Uterus (tissue), 4 donors: Measurements from ENCODE around the gene WT1. TPM values are rescaled to one million over a fixed set of nuclear protein-coding genes. Genes with fewer than 3 reads are reported as not detected.

ENCODE experiments used
- DNase-seq, 2 donors: peaks; one replicate each; pipeline ENCODE4 v3.0.0-alpha.2; 2019 to 2020
- H3K27ac ChIP-seq, 2 donors: fragments of 200-600 bp; sonication (generic); 1 replicate in 1 of 2; 2 replicates in 1 of 2; pipeline ENCODE4 v1.5.1; 2016 to 2018
- H3K27me3 ChIP-seq, 2 donors: fragments of 200-600 bp; sonication (generic); one replicate each; pipeline ENCODE4 v1.5.1; 2018 to 2019; ENCODE audit warnings: control low read depth in 1 of 2
- H3K36me3 ChIP-seq, 2 donors: fragments of 200-600 bp; sonication (generic); one replicate each; pipeline ENCODE4 v1.5.1; 2019; ENCODE audit warnings: control low read depth in 1 of 2
- H3K4me1 ChIP-seq, 2 donors: fragments of 200-600 bp; sonication (generic); one replicate each; pipeline ENCODE4 v1.5.1; 2018 to 2019; ENCODE audit warnings: control low read depth in 1 of 2
- H3K4me3 ChIP-seq, 2 donors: fragments of 200-600 bp; sonication (generic); 1 replicate in 1 of 2; 2 replicates in 1 of 2; pipeline ENCODE4 v1.5.1; 2018 to 2019; ENCODE audit warnings: mild to moderate bottlenecking in 1 of 2
- H3K9me3 ChIP-seq, 2 donors: fragments of 200-600 bp; sonication (generic); one replicate each; pipeline ENCODE4 v1.5.1; 2019; ENCODE audit warnings: control low read depth in 1 of 2
- POLR2A ChIP-seq, 2 donors: fragments of 450-650 bp; IDR thresholded peaks; one replicate each; pipeline ENCODE4 v1.6.1; 2016; ENCODE audit warnings: antibody characterized with exemption in 2 of 2, mild to moderate bottlenecking in 1 of 2, moderate library complexity in 1 of 2
- intact Hi-C: fragments of 100-400 bp; cut with DNase I; formaldehyde crosslinking; loops from one replicate; pipeline ENCODE4 v1.15.1; 2023; ENCODE audit warnings: low total_unique reads
- total RNA-seq, 4 donors: library from RNA; depleted of rRNA in 3 of 4; stranded (reverse); fragments of >200 nt in 3 of 4; gene quantifications; one replicate each; pipeline versions ENCODE4 v1.1.0 to v1.2.4, GENCODE V29; 2014 to 2023
- TF ChIP-seq, protein P1 (sequence below), 4 experiments: fragments of 200-600 bp in 2 of 4; fragments of 450-650 bp in 2 of 4; sonication (generic) in 2 of 4; IDR thresholded peaks; one replicate each; pipeline ENCODE4 v1.5.1; 2016 to 2019; ENCODE audit warnings: antibody characterized with exemption in 4 of 4, mild to moderate bottlenecking in 2 of 4, moderate library complexity in 1 of 4
- donor health status: DM: yes; HTN: yes; CAD: no.

Gene WT1
- total RNA-seq, 4 donors from 2014 or later, result 51.2 to 125 (median 53.6) TPM

DNA sequence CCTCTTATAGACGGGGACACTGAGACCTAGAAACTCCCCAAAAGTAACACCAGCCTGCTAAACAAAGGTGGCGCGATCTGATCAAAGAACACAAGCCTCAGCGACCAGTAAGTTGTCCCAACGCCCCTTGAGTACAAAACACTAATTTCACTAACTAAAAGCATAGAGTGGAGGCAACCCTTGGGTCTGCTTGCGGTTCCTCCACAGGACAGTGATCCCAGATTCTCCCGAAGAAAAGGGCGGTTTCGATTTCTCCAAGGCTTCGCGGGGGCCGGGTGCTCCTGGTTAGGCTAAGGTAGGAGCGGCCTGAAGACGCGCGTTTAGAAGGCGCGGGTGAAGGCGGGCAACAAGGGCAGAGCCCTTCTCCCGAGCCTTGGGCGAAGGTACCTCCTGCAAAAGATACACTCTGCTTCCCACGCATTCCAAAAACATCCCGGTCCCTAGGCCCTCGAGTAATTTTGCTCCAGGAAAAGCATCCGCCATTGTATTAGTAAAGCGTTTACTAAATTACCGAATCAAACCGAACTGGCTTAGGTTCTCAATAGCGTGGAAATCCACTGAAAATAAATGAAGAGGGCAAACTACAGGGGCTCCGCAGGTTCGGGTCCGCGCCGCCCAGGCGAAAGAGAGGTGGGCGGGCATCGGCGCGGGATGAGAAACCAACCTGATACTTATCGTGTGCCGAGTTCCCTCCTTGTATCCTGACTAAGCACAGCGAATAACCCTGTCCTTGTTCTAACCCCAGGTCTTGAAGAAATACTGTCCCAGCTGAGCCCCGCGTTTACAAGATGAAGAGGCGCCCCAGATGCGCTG, 2.0 kb downstream of the WT1 start:
- Histone ChIP-seq H3K27me3 (no peaks in the 10 kb centered on the region), H3K4me1 (no peaks in the 10 kb centered on the region), H3K4me3 (peak overlapping the region; percentile 72 to 86), H3K36me3 (no peaks in the 10 kb centered on the region), H3K9me3 (no peaks in the 10 kb centered on the region), H3K27ac (peak overlapping the region; percentile 98 to 99)
- no peak for DNase-seq
- intact Hi-C loops, result loop anchor here (10.0 kb wide), 2 partner anchors 49 to 119 kb away; no protein-coding TSS in a partner anchor
- TF ChIP-seq, protein P1, sequence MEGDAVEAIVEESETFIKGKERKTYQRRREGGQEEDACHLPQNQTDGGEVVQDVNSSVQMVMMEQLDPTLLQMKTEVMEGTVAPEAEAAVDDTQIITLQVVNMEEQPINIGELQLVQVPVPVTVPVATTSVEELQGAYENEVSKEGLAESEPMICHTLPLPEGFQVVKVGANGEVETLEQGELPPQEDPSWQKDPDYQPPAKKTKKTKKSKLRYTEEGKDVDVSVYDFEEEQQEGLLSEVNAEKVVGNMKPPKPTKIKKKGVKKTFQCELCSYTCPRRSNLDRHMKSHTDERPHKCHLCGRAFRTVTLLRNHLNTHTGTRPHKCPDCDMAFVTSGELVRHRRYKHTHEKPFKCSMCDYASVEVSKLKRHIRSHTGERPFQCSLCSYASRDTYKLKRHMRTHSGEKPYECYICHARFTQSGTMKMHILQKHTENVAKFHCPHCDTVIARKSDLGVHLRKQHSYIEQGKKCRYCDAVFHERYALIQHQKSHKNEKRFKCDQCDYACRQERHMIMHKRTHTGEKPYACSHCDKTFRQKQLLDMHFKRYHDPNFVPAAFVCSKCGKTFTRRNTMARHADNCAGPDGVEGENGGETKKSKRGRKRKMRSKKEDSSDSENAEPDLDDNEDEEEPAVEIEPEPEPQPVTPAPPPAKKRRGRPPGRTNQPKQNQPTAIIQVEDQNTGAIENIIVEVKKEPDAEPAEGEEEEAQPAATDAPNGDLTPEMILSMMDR (IDR thresholded peaks at IDR 0.05), result no peak
- TF ChIP-seq POLR2A (IDR thresholded peaks at IDR 0.05), result no peak

DNA sequence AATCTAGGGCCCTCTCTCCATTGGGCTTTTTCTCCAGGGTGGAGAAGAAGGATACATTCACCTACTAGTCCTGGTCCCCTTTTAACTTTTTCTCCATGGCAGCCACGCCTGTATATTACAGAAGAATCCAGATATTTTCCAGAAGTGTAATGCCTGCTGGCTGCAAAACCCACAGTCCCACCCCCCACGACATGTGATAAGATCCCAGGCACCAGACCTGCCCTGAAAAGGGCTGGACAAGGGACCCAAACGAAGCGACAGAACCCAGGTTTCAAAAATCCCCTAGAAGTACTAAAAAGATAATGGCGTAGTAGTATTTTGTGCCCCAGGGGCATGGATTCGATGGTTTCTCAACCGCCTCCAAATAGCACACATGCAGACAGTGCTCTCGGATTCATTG, 2.8 kb downstream of the WT1 start:
- Histone ChIP-seq H3K9me3 (no peaks in the 10 kb centered on the region), H3K27ac (peak overlapping the region; percentile 98 to 99), H3K4me3 (peak overlapping the region; percentile 72 to 86), H3K4me1 (peaks cover 0 to 5% of the 10 kb centered on the region in 2 donors), H3K36me3 (no peaks in the 10 kb centered on the region), H3K27me3 (no peaks in the 10 kb centered on the region)
- no peak for TF ChIP-seq POLR2A (IDR thresholded peaks at IDR 0.05)
- TF ChIP-seq, protein P1 (IDR thresholded peaks at IDR 0.05), result no peak
- DNase-seq, result no peak
- intact Hi-C loops, result loop anchor here (10.0 kb wide), 2 partner anchors 48 to 118 kb away; no protein-coding TSS in a partner anchor

DNA sequence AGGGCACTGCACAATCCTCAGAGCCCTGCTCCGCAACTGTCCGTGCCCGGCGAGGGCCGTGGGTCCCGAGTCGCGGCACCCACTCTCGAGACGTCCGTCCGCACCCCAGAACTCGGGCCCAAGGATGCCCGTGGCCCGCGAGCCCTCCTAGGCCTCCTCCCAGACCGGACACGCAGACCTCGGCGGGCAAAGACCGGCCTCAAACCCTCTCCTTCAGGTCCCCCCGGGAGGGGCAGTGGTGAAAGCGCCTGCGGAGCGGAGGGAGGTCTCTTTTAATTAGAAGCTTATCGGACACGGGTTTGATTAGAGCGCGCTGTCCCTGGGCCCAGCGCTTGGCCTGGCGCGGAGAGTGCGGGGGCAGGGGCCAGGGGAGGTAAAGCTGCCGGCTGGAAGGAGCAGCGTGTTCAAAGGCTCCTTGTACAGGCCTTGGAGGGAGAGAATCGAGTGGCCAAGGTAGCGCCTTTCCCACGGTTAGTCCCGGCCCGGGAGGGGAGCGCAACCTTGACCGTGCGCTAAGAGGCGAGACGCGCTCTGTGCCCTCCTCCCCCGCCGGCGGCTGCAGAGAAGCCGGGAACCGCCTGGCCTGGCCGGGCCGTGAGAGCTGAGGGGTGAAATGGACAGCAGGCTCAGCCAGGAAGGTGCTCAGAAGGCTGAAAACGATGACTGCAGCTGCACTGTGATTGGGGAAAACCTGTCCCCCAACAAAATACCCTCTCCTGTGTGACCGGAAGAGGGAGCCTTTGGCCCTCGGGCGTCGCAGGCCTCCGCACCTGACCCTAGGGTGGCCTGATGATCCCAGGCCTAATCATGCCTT, 4.6 kb downstream of the WT1 start:
- H3K36me3 ChIP-seq, result no peaks in the 10 kb centered on the region
- H3K4me3 ChIP-seq, result peak overlapping the region; percentile 72 to 86
- DNase-seq, result peak; percentile 49 to 54
- H3K27me3 ChIP-seq, result no peaks in the 10 kb centered on the region
- H3K27ac ChIP-seq, result peak overlapping the region; percentile 98 to 99
- intact Hi-C loops, result loop anchor here (10.0 kb wide), 2 partner anchors 46 to 116 kb away; no protein-coding TSS in a partner anchor
- no peaks in the 10 kb centered on the region for H3K9me3 ChIP-seq
- peak in 1 of 2 donors; percentile 28 for TF ChIP-seq POLR2A (IDR thresholded peaks at IDR 0.05)
- TF ChIP-seq, protein P1 (IDR thresholded peaks at IDR 0.05), result peak in 3 of 4 experiments; percentile 28 to 51 (median 44)
- peaks cover 0 to 13% of the 10 kb centered on the region in 2 donors for H3K4me1 ChIP-seq

DNA sequence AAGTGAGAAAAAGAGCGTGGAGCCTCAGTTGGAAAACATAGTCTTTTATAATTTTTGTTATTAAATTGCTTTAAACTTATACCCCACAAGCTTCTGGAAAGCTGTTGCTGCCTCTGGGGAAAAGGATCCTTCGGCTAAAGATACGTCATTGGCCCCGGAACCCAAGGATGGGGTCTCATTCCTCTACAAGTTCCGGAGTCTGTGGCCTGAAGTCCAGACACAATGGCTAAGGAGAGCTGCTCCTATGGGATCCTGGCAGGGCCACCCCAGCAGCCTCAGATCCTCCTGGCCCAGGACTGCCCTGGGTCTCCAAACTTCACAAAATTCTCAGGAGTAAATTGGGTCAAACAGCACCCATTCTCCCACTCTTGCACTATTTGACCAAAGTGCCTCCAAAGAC, 5.9 kb downstream of the WT1 start:
- Histone ChIP-seq H3K4me1 (peaks cover 0 to 14% of the 10 kb centered on the region in 2 donors), H3K27me3 (no peaks in the 10 kb centered on the region), H3K27ac (peak overlapping the region; percentile 98 to 99), H3K9me3 (no peaks in the 10 kb centered on the region), H3K4me3 (peak overlapping the region; percentile 72 to 86), H3K36me3 (no peaks in the 10 kb centered on the region)
- TF ChIP-seq, protein P1 (IDR thresholded peaks at IDR 0.05), result no peak
- TF ChIP-seq POLR2A (IDR thresholded peaks at IDR 0.05), result no peak
- DNase-seq, result no peak
- intact Hi-C loops, result no loop called here
